Measurements from ENCODE around the gene KRTAP21-3. TPM values are rescaled to one million over a fixed set of nuclear protein-coding genes. Genes with fewer than 3 reads are reported as not detected.

Gene KRTAP21-3
- total RNA-seq, 1 donor from 2014 or later = not detected

DNA sequence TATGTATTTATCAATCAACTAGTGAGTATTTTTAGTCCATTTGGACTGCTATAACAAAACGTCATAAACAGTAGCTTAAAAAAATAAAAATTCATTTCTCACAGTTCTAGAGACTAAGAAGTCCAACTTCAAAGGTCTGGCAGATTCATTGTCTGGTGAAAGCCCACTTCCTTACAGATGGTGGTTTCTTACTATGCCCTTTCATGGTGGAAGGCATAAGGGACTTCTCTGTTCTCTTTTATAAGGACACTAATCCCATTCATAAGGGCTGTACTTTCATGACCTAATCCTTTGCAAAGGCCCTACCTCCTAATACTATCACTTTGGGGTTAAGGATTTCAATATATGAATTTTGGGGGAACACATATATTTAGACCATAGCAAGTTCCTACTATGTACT lies 38.0 kb downstream of the KRTAP21-3 start:
- ATAC-seq = no peak
- Histone ChIP-seq H3K9me3 (no peaks in the 10 kb centered on the region), H3K36me3 (no peaks in the 10 kb centered on the region), H3K27me3 (no peaks in the 10 kb centered on the region), H3K4me3 (no peak overlapping the region), H3K27ac (no peak overlapping the region), H3K4me1 (no peaks in the 10 kb centered on the region)
- no peak for DNase-seq
- TF ChIP-seq, protein P1, sequence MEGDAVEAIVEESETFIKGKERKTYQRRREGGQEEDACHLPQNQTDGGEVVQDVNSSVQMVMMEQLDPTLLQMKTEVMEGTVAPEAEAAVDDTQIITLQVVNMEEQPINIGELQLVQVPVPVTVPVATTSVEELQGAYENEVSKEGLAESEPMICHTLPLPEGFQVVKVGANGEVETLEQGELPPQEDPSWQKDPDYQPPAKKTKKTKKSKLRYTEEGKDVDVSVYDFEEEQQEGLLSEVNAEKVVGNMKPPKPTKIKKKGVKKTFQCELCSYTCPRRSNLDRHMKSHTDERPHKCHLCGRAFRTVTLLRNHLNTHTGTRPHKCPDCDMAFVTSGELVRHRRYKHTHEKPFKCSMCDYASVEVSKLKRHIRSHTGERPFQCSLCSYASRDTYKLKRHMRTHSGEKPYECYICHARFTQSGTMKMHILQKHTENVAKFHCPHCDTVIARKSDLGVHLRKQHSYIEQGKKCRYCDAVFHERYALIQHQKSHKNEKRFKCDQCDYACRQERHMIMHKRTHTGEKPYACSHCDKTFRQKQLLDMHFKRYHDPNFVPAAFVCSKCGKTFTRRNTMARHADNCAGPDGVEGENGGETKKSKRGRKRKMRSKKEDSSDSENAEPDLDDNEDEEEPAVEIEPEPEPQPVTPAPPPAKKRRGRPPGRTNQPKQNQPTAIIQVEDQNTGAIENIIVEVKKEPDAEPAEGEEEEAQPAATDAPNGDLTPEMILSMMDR (IDR thresholded peaks at IDR 0.05) = no peak
- intact Hi-C loops (cut with DNase I) = no loop called here

DNA sequence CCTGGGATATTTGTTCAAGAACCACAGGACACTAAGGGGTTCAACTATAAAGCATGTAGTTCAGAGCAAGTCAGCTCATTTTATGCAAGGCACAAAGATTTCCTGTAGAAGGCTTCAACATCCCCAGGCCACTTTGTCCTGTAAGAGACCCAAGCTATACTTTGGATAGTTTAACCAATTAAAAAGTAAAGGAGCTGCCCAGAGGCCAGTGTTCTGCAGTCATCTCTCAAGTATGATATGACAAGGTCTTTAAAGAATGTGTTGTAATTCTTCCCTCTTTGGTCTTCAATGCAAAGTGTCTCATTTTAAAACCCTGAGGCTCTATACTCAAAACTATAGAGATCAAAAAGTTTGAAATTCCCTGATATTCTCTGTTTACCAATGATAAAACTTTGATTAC lies 41.8 kb downstream of the KRTAP21-3 start:
- H3K4me1 ChIP-seq = no peaks in the 10 kb centered on the region
- no peaks in the 10 kb centered on the region for H3K9me3 ChIP-seq
- TF ChIP-seq, protein P1 (IDR thresholded peaks at IDR 0.05) = no peak
- intact Hi-C loops (cut with DNase I) = no loop called here
- H3K27ac ChIP-seq = no peak overlapping the region
- DNase-seq (no peak), ATAC-seq (no peak)
- no peak overlapping the region for H3K4me3 ChIP-seq
- no peaks in the 10 kb centered on the region for H3K36me3 ChIP-seq
- no peaks in the 10 kb centered on the region for H3K27me3 ChIP-seq

DNA sequence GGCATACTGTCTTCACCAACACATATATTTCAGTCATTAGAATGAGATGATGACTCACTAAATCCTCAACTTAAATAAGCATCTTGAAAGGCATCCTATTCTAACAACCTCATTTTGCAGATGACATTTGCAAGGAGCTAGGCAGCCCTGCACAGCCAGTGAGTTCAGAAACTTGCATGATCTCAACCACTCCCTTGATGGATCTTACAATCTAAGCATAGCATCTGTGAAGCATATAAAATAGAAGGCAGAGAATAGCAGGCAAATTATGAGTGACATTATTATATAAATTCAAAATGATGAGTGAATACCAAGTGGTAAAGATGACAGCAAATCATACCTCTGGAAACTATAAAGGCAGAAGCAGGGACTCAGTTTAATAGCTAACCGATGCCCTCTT lies 44.3 kb downstream of the KRTAP21-3 start:
- Histone ChIP-seq H3K4me1 (no peaks in the 10 kb centered on the region), H3K36me3 (no peaks in the 10 kb centered on the region), H3K9me3 (no peaks in the 10 kb centered on the region), H3K27ac (no peak overlapping the region), H3K27me3 (no peaks in the 10 kb centered on the region), H3K4me3 (no peak overlapping the region)
- intact Hi-C loops (cut with DNase I) = no loop called here
- TF ChIP-seq, protein P1 (IDR thresholded peaks at IDR 0.05) = no peak
- no peak for DNase-seq
- no peak for ATAC-seq

DNA sequence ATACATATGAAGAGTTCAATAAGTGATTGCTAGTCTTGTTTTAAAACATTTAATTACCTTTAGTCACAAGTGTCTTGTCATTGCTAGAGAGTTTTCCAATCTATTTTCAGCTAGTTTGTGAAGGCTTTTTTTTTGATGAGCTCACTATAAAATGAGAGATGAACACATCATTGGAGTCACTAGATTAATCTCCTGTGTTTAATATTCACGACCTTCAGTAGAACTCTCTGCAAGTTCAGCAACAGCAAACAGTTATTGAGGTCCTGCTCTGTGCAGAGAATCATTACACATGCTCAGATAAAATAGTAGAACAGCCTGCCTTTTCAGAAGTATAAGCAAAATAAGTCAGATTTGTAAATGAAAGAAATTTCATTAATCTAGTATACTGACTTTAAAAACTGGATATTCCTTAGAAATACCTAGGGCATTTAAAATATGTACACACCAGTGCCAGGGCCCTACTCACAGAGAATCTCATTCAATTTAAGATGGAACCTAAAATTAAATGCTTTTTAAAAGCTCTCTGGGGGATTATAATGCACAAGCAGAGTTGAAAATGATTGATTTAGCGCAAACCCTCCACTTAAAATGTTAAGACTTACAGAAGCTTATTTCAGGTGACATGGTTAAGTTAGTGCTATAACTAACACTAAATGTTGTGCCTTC lies 45.5 kb downstream of the KRTAP21-3 start:
- DNase-seq = no peak
- intact Hi-C loops (cut with DNase I) = no loop called here
- Histone ChIP-seq H3K27me3 (no peaks in the 10 kb centered on the region), H3K4me3 (no peak overlapping the region), H3K27ac (no peak overlapping the region), H3K4me1 (no peaks in the 10 kb centered on the region), H3K36me3 (no peaks in the 10 kb centered on the region), H3K9me3 (no peaks in the 10 kb centered on the region)
- TF ChIP-seq, protein P1 (IDR thresholded peaks at IDR 0.05) = no peak
- ATAC-seq = no peak

DNA sequence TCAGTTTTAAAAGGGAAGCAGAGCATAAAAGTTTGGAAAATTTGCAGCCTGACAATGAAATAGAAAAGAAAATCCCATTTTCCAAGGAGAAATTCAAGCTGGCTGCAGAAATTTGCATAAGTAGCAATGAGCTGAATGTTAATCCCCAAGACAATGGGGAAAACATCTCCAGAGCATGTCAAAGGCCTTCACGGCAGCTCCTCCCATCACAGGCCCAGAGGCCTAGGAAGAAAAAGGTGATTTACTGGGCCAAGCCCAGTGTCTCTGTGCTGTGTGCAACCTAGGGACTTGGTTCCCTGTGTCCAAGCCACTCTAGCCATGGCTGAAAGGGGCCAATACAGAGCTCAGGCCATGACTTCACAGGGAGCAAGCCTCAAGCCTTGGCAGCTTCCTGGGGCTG lies 49.8 kb downstream of the KRTAP21-3 start:
- DNase-seq (no peak), ATAC-seq (no peak)
- Histone ChIP-seq H3K9me3 (no peaks in the 10 kb centered on the region), H3K4me1 (no peaks in the 10 kb centered on the region), H3K27ac (no peak overlapping the region), H3K36me3 (no peaks in the 10 kb centered on the region), H3K27me3 (no peaks in the 10 kb centered on the region), H3K4me3 (no peak overlapping the region)
- TF ChIP-seq, protein P1 (IDR thresholded peaks at IDR 0.05) = no peak
- intact Hi-C loops (cut with DNase I) = no loop called here

Other genes with a start within 250 kb of the KRTAP21-3 start
- not detected for gene KRTAP19-1, start 238.4 kb downstream of the KRTAP21-3 start, total RNA-seq
- gene KRTAP19-2, start 231.3 kb downstream of the KRTAP21-3 start, total RNA-seq = not detected
- gene KRTAP19-3, start 226.8 kb downstream of the KRTAP21-3 start, total RNA-seq = not detected
- not detected for gene KRTAP19-4, start 221.6 kb downstream of the KRTAP21-3 start, total RNA-seq
- gene KRTAP19-5, start 216.6 kb downstream of the KRTAP21-3 start, total RNA-seq = not detected
- not detected for gene KRTAP19-6, start 176.9 kb downstream of the KRTAP21-3 start, total RNA-seq
- gene KRTAP19-7, start 157.5 kb downstream of the KRTAP21-3 start, total RNA-seq = not detected
- gene KRTAP22-2, start 128.4 kb downstream of the KRTAP21-3 start, total RNA-seq = not detected
- gene KRTAP6-3, start 126.3 kb downstream of the KRTAP21-3 start, total RNA-seq = not detected
- not detected for gene KRTAP6-2, start 119.9 kb downstream of the KRTAP21-3 start, total RNA-seq
- gene KRTAP22-1, start 117.7 kb downstream of the KRTAP21-3 start, total RNA-seq = not detected
- gene KRTAP6-1, start 104.8 kb downstream of the KRTAP21-3 start, total RNA-seq = not detected
- gene KRTAP20-1, start 102.4 kb downstream of the KRTAP21-3 start, total RNA-seq = not detected
- not detected for gene KRTAP20-4, start 98.2 kb downstream of the KRTAP21-3 start, total RNA-seq
- not detected for gene KRTAP20-2, start 83.6 kb downstream of the KRTAP21-3 start, total RNA-seq
- not detected for gene KRTAP20-3, start 75.9 kb downstream of the KRTAP21-3 start, total RNA-seq
- gene KRTAP21-2, start 28.5 kb upstream of the KRTAP21-3 start, total RNA-seq = not detected
- not detected for gene KRTAP21-1, start 36.7 kb upstream of the KRTAP21-3 start, total RNA-seq
- not detected for gene KRTAP8-1, start 94.5 kb upstream of the KRTAP21-3 start, total RNA-seq
- gene KRTAP7-1, start 111.0 kb upstream of the KRTAP21-3 start, total RNA-seq = not detected
- gene KRTAP11-1, start 162.8 kb upstream of the KRTAP21-3 start, total RNA-seq = not detected

Measured in upper lobe of right lung (tissue), 1 donor.